Neural cell (in vitro differentiated cells): ENCODE results near the gene DSTN. TPM values are rescaled to one million over a fixed set of nuclear protein-coding genes. Genes with fewer than 3 reads are reported as not detected.

Experiments used
- H2AFZ ChIP-seq: fragments of 200-600, 300-800 bp; sonication (generic), shearing (Covaris generic); 2 replicates; pipeline ENCODE4 v1.6.0; 2014; ENCODE audit warnings: low read depth, mild to moderate bottlenecking, antibody characterized with exemption, low read length, moderate library complexity
- H3F3A ChIP-seq: fragments of 200-600 bp; shearing (Covaris generic); 2 replicates; pipeline ENCODE4 v1.6.1; 2016; ENCODE audit warnings: mild to moderate bottlenecking, moderate library complexity, mixed read lengths, antibody characterized with exemption, low read length; ENCODE audit not compliant: insufficient read depth, poor library complexity, severe bottlenecking
- H3K27ac ChIP-seq: fragments of 200-600, 300-800 bp; sonication (generic), shearing (Covaris generic); 2 replicates; pipeline ENCODE4 v1.5.1; 2014; ENCODE audit warnings: mild to moderate bottlenecking, low read length, moderate library complexity
- H3K27me3 ChIP-seq: fragments of 300-800, 200-600 bp; sonication (generic), shearing (Covaris generic); 2 replicates; pipeline ENCODE4 v1.6.0; 2014; ENCODE audit warnings: mild to moderate bottlenecking, low read depth, low read length, moderate library complexity; ENCODE audit not compliant: insufficient read depth
- H3K36me3 ChIP-seq: fragments of 300-800, 200-600 bp; sonication (generic), shearing (Covaris generic); 2 replicates; pipeline ENCODE4 v1.5.1; 2014; ENCODE audit warnings: mild to moderate bottlenecking, antibody characterized with exemption, low read length, moderate library complexity; ENCODE audit not compliant: insufficient read depth
- H3K4me2 ChIP-seq: fragments of 300-800, 200-600 bp; sonication (generic), shearing (Covaris generic); 2 replicates; pipeline ENCODE4 v1.6.0; 2014; ENCODE audit warnings: mild to moderate bottlenecking, low read length
- H3K4me3 ChIP-seq: fragments of 300-800, 200-600 bp; sonication (generic), shearing (Covaris generic); 2 replicates; pipeline ENCODE4 v1.5.1; 2014; ENCODE audit warnings: mild to moderate bottlenecking, low read length, moderate library complexity
- H3K79me2 ChIP-seq: fragments of 200-600 bp; shearing (Covaris generic); replicated peaks from 2 replicates; pipeline ENCODE4 v1.6.0; 2014; ENCODE audit warnings: mild to moderate bottlenecking, low read length, moderate library complexity; ENCODE audit not compliant: insufficient read depth
- H3K9ac ChIP-seq: fragments of 300-800, 200-600 bp; sonication (generic), shearing (Covaris generic); 2 replicates; pipeline ENCODE4 v1.6.1; 2016; ENCODE audit warnings: mild to moderate bottlenecking, low read length, mixed read lengths
- H3K9me2 ChIP-seq: fragments of 200-600 bp; shearing (Covaris generic); 2 replicates; pipeline ENCODE4 v1.6.1; 2016; ENCODE audit warnings: mild to moderate bottlenecking, low read length, mixed read lengths; ENCODE audit not compliant: insufficient read depth
- H3K9me3 ChIP-seq: fragments of 200-600, 300-800 bp; sonication (generic), shearing (Covaris generic); 2 replicates; pipeline ENCODE4 v1.6.1; 2016; ENCODE audit warnings: mild to moderate bottlenecking, mixed run types, low read length, moderate library complexity, mixed read lengths
- H4K20me1 ChIP-seq: fragments of 200-600 bp; shearing (Covaris generic); 2 replicates; pipeline ENCODE4 v1.6.1; 2016; ENCODE audit warnings: mild to moderate bottlenecking, mixed run types; ENCODE audit not compliant: insufficient read depth
- EP300 ChIP-seq: fragments of 450-650 bp; conservative IDR thresholded peaks from 2 replicates; pipeline ENCODE4 v1.6.1; 2014; ENCODE audit warnings: antibody characterized with exemption, mild to moderate bottlenecking, moderate library complexity; ENCODE audit not compliant: poor library complexity, severe bottlenecking
- EZH2 ChIP-seq: fragments of 200-600, 300-800 bp; shearing (Covaris generic), sonication (generic); IDR thresholded peaks from 2 replicates; pipeline ENCODE4 v1.6.1; 2014; ENCODE audit warnings: antibody characterized with exemption, low read length, borderline replicate concordance, mild to moderate bottlenecking; ENCODE audit not compliant: insufficient read depth, poor library complexity, severe bottlenecking
- MXI1 ChIP-seq: fragments of 450-650 bp; conservative IDR thresholded peaks from 2 replicates; pipeline ENCODE4 v1.6.1; 2014; ENCODE audit warnings: antibody characterized with exemption, mild to moderate bottlenecking; ENCODE audit not compliant: poor library complexity, severe bottlenecking
- POLR2AphosphoS5 ChIP-seq: IDR thresholded peaks from 2 replicates; pipeline ENCODE4 v1.6.1; 2012
- RAD21 ChIP-seq: fragments of 450-650 bp; conservative IDR thresholded peaks from 2 replicates; pipeline ENCODE4 v1.6.1; 2014; ENCODE audit warnings: antibody characterized with exemption, mild to moderate bottlenecking, moderate library complexity
- SMC3 ChIP-seq: fragments of 450-650 bp; conservative IDR thresholded peaks from 2 replicates; pipeline ENCODE4 v1.6.1; 2014; ENCODE audit warnings: antibody characterized with exemption, mild to moderate bottlenecking, moderate library complexity; ENCODE audit not compliant: poor library complexity
- TAF1 ChIP-seq: IDR thresholded peaks from 2 replicates; pipeline ENCODE4 v1.6.1; 2012; ENCODE audit warnings: low read depth
- polyA plus RNA-seq: library from polyadenylated mRNA; depleted of rRNA; stranded (reverse); fragments of >200 nt; gene quantifications from 2 replicates; pipeline ENCODE4 v1.2.3, GENCODE V29; 2014
- TF ChIP-seq, protein P1 (sequence below): IDR thresholded peaks from 2 replicates; pipeline ENCODE4 v1.6.1; 2012; ENCODE audit warnings: borderline replicate concordance
- TF ChIP-seq, protein P2 (sequence below): fragments of 450-650 bp; IDR thresholded peaks from 2 replicates; pipeline ENCODE4 v1.5.1; 2014; ENCODE audit warnings: antibody characterized with exemption, mild to moderate bottlenecking, moderate library complexity; ENCODE audit not compliant: poor library complexity, severe bottlenecking

DSTN gene
- polyA plus RNA-seq, 1 donor from 2014 or later: 276 TPM

DNA sequence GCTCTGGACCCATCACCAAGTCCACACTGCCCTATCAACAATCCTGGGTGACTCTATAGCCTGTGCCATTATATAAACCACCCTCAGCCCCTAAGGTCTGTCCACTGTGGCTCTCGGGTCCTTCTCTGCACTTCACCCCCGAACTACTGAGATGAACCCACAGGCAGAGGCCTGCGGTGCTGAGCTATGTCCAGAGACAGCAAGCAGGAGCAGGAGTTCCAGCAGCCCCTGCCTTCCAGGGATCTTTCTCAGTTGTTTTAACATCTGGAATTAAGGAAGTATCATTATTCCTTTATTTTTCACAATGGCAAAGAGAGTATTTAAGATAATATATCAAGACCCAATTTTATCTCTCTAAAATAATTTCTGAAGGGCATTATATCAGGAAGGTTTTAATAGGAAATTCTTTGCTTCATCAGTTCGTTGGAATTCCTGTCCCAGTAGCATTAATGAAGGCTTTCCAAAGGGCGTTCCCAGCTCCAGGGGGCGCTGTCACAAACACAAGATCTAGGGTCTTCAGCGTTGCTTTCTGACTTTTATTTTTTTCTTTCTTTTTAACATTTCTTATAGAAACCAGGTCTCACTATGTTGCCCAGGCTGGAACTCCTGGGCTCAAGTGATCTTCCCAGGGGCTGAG is 84.9 kb downstream of the DSTN start:
- Histone ChIP-seq H3K9ac (no peak overlapping the region), H3F3A (no peaks in the 10 kb centered on the region), H2AFZ (no peak overlapping the region), H3K36me3 (no peaks in the 10 kb centered on the region), H3K9me2 (no peaks in the 10 kb centered on the region), H3K27ac (no peak overlapping the region), H3K9me3 (no peaks in the 10 kb centered on the region), H3K4me3 (no peak overlapping the region), H3K27me3 (no peaks in the 10 kb centered on the region), H4K20me1 (no peaks in the 10 kb centered on the region), H3K79me2 (no peaks in the 10 kb centered on the region), H3K4me2 (no peak overlapping the region)
- TF ChIP-seq SMC3: no peak
- TF ChIP-seq RAD21: no peak
- TF ChIP-seq MXI1: no peak
- no peak for TF ChIP-seq TAF1
- TF ChIP-seq, protein P1, sequence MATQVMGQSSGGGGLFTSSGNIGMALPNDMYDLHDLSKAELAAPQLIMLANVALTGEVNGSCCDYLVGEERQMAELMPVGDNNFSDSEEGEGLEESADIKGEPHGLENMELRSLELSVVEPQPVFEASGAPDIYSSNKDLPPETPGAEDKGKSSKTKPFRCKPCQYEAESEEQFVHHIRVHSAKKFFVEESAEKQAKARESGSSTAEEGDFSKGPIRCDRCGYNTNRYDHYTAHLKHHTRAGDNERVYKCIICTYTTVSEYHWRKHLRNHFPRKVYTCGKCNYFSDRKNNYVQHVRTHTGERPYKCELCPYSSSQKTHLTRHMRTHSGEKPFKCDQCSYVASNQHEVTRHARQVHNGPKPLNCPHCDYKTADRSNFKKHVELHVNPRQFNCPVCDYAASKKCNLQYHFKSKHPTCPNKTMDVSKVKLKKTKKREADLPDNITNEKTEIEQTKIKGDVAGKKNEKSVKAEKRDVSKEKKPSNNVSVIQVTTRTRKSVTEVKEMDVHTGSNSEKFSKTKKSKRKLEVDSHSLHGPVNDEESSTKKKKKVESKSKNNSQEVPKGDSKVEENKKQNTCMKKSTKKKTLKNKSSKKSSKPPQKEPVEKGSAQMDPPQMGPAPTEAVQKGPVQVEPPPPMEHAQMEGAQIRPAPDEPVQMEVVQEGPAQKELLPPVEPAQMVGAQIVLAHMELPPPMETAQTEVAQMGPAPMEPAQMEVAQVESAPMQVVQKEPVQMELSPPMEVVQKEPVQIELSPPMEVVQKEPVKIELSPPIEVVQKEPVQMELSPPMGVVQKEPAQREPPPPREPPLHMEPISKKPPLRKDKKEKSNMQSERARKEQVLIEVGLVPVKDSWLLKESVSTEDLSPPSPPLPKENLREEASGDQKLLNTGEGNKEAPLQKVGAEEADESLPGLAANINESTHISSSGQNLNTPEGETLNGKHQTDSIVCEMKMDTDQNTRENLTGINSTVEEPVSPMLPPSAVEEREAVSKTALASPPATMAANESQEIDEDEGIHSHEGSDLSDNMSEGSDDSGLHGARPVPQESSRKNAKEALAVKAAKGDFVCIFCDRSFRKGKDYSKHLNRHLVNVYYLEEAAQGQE: no peak
- no peak for TF ChIP-seq EZH2
- TF ChIP-seq POLR2AphosphoS5: no peak
- no peak for TF ChIP-seq EP300
- TF ChIP-seq, protein P2, sequence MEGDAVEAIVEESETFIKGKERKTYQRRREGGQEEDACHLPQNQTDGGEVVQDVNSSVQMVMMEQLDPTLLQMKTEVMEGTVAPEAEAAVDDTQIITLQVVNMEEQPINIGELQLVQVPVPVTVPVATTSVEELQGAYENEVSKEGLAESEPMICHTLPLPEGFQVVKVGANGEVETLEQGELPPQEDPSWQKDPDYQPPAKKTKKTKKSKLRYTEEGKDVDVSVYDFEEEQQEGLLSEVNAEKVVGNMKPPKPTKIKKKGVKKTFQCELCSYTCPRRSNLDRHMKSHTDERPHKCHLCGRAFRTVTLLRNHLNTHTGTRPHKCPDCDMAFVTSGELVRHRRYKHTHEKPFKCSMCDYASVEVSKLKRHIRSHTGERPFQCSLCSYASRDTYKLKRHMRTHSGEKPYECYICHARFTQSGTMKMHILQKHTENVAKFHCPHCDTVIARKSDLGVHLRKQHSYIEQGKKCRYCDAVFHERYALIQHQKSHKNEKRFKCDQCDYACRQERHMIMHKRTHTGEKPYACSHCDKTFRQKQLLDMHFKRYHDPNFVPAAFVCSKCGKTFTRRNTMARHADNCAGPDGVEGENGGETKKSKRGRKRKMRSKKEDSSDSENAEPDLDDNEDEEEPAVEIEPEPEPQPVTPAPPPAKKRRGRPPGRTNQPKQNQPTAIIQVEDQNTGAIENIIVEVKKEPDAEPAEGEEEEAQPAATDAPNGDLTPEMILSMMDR: no peak

DNA sequence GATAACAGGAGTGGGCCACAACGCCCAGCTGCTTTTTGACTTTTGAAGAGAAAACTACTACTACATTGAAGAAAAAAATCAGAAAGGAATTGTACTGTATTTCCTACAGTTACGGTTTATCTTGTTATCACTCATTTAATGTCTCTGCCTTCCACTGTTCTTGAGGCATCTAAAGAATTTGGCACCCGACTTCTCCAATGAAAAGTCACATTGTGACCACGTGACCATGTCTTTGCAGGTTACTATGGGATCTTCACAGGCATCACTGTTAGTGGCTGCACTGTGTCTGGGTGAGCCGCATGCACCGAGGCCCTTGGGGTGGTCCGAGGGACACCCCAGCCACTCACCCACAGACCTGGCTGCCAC is 85.4 kb downstream of the DSTN start:
- H3K36me3 ChIP-seq: no peaks in the 10 kb centered on the region
- no peak for TF ChIP-seq MXI1
- no peak for TF ChIP-seq SMC3
- no peak for TF ChIP-seq POLR2AphosphoS5
- TF ChIP-seq EP300: no peak
- TF ChIP-seq, protein P2: no peak
- H3K27ac ChIP-seq: no peak overlapping the region
- no peaks in the 10 kb centered on the region for H3K9me3 ChIP-seq
- no peak overlapping the region for H3K9ac ChIP-seq
- H3K9me2 ChIP-seq: no peaks in the 10 kb centered on the region
- no peak overlapping the region for H3K4me2 ChIP-seq
- no peaks in the 10 kb centered on the region for H4K20me1 ChIP-seq
- H3K4me3 ChIP-seq: no peak overlapping the region
- H3K79me2 ChIP-seq: no peaks in the 10 kb centered on the region
- H3F3A ChIP-seq: no peaks in the 10 kb centered on the region
- no peaks in the 10 kb centered on the region for H3K27me3 ChIP-seq
- no peak overlapping the region for H2AFZ ChIP-seq
